HG02763 (cell line): ENCODE results near the gene ZMYM4.
"Not testable (repeated sequence)": the region's sequence is repeated elsewhere in the genome, so short reads cannot be mapped to it uniquely, and the experiment has no call there.

Source experiments
- ATAC-seq: cut with Tn5 transposase; IDR thresholded peaks from one replicate; pipeline ENCODE4 v1.9.1; 2021; ENCODE audit warnings: mild to moderate bottlenecking, moderate library complexity; ENCODE audit not compliant: unreplicated experiment

Gene ZMYM4

DNA sequence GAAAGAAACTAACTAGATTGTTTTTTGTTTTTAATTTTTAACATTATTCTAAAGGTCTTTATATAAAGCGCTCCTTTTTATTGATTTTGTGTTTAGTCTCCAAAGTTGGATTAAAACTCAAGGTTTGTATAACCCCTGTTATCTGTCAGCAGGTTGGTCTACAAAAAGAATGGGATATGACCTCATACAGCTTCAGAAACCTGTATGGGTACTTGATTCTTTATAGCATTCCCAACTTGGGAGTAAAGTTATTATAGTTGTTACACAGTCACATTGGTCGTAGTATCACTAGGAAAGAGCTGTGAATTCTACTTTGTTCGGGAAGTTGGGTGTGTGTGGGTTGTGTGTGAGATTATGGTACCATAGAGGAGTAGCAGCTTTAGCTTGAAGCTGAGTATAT, 52.4 kb downstream of the ZMYM4 start:
- ATAC-seq: no peak

DNA sequence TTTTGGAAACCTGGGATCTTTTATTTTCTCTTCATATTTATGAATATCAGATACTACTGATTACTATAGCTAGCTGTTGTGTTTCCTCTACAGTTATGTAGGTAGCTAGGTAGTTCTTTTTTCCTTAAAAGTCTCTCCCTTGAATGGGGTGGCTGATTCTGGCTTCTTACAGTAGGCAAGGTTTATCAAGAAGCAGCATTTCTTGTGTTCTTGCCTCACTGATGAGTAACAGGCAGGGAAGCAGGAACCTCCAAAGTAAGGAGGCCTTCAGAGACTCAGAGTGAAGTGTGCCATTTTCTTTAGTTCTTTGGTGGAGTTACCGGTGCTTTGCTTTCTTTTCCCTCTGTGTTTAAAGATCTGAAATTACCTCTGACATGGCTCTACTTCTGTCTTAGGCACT, 56.0 kb downstream of the ZMYM4 start:
- no peak for ATAC-seq

DNA sequence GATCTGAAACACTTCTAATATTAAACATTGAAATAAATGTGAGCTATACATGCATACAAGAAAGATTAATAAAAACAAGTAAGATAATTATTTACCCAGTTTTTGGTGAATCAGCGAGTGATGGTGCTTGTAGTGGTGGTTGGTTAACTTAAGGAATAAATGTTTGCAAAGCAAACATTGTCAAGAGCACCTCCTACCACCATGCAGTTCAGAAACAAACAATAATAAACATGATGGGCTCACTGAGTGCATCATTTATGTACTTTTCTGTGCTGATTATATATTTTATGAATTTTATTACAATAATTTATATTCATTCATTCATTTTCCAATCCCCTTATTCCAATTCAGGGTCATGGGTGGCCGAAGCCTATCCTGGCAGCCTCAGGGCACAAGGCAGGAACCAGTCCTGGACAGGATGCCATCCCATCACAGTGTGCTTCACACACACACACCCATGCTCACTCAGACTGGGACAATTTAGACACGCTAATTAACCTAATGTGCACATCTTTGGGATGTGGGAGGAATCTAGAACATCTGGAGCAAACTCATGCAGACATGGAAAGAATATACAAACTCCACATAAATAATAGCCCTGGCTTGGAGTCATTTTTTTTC, 57.8 kb downstream of the ZMYM4 start:
- ATAC-seq: no peak

DNA sequence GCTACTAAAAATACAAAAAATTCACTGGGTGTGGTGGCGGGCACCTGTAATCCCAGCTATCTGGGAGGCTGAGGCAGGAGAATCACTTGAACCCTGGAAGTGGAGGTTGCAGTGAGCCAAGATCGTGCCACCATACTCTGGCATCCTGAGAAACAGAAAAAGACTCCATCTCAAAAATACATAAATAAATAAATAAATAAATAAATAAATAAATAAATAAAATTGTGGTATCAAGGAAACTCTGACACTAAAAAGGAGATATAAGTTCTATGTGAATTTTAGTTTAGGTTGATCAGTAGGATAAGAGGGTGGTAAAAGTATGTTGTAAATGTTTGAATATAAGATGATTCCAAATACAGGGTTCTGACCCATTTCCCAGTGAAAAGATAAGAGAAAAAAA, 63.1 kb downstream of the ZMYM4 start:
- ATAC-seq: not testable (repeated sequence)

DNA sequence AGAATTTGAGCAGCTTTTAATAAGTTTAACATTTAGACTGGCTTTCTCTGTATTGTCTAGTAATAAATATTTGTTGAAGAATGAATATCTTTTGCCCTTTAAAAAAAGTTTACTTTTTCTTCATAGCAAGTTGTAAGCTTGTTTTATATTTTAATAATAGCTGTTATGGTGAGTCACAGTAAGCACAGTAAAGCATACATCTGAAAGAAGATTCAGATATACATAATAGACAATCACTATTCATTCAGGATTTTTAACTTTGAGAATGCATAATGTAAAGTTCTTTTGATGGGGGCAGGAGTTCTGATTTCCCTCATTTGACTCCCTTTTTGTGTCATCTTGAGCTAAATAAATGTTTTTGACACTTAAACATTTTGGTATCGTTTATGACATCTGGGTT, 66.0 kb downstream of the ZMYM4 start:
- ATAC-seq: no peak

DNA sequence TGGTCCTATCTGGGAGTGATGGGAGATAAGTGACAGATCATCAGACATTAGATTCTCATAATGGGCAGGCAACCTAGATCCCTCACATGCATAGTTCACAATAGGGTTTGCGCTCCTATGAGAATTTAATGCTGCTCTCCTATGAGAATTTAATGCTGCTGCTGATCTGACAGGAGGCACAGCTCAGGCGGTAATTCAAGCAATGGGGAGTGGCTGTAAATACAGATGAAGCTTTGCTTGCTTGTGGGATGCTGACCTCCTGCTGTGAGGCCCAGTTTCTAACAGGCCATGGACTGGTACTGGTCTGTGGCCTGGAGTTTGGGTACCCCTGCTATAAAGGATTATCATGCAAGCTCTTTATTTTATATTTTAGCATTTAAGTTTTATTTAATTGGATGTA, 72.0 kb downstream of the ZMYM4 start:
- ATAC-seq: no peak

DNA sequence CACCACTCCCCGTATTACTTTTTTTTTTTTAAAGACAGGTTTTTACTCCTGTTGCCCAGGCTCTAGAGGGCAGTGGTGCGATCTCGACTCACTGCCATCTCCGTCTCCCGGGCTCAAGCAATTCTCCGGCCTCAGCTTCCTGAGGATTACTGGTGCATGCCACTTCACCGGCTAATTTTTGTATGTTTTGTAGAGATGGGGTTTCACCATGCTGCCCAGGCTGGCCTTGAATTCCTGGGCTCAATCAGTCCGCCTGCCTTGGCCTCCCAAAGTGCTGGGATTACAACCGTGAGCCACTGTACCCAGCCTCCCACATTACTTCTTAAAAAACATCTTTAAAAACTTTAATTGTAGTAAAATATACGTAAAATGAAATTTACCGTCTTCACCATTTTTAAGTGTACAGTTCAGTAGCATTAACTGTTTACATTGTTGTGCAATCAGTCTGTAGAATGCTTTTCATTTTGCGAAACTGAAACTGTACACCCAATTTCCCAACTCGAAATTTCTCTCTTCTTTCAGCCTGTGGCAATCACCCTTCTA, 77.0 kb downstream of the ZMYM4 start:
- ATAC-seq: no peak

DNA sequence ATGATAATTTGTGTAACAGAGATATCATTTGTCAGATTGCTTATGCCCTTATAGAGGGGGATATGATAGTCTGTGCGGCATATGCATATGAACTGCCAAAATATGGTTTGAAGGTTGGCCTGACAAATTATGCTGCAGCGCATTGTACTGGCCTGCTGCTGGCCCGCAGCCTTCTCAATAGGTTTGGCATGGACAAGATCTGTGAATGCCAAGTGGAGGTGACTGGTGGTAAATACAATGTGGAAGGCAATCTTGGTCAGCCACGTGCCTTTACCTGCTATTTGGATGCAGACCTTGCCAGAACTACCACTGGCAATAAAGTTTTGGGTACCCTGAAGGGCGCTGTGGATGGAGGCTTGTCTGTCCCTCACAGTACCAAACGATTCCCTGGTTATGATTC, 82.4 kb downstream of the ZMYM4 start:
- no peak for ATAC-seq

DNA sequence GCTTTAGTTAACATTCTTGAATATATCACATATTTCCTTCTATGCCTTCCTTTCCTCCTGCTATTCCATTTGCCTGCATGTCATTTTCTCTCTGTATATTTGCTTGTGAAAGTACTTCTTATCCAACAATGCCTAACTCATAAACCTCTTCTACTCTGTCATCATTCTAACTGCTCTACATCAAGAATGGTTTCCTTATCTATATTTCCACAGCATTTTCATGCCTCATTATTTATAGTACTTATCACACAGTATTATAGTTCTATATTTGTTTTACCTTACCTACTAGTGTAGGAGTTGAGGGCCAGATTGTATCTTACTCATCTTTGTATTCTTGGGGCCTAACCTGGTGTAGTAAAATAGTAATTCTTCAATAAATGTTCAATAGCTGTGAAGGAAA, 91.5 kb downstream of the ZMYM4 start:
- no peak for ATAC-seq

DNA sequence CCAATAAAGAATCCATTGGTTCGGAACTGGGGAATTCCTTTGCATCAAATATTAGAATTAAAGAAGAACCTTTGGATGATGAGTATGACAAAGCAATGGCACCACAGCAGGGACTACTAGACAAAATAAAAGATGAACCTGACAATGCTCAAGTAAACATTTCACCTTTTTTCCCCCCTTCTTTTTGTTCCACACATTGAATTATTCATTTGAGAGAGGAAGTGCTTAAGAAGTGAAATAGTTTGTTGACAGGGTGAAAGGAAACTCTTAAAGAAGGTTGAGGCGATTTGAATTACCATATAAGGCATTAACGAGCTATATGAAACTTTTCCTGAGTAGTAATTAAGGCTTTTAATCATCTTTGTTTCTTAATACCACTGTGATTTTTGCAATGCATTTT, 93.1 kb downstream of the ZMYM4 start:
- ATAC-seq: no peak

DNA sequence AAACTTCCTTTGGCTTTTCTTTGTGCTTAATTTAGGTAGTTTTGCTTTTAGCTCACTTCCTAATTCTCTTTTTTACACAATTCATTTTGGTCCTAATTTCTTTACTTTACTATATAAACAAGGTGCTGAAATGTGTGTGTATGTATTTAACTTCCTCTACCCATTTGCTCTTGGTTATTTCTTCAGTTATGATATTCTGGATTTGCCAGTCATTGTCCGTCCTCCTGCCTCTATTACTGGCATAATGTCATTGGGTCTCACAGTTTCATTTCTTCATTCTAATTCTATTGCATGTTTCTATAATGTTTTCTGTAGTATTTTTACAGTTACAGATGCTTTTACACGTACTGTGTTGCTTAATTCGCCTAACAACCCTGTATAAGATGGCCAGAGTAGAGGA, 96.2 kb downstream of the ZMYM4 start:
- no peak for ATAC-seq

DNA sequence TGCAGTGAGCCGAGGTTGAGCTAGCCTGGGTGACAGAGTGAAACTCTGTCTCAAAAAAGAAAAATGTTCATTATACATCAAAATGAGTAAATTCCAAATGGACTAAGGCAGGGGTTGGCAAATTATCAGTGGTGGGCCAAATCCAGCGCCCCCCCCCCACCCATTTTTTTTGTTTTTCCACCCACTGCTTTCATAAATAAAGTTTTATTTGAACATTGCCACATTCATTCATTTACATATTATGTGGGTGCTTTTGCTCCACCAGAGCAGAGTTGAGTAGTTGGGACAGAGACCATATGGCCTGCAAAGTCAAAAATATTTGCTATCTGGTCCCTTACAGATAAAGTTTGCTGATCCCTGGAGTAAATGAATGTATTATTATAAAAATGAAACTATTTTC, 99.4 kb downstream of the ZMYM4 start:
- ATAC-seq: no peak

DNA sequence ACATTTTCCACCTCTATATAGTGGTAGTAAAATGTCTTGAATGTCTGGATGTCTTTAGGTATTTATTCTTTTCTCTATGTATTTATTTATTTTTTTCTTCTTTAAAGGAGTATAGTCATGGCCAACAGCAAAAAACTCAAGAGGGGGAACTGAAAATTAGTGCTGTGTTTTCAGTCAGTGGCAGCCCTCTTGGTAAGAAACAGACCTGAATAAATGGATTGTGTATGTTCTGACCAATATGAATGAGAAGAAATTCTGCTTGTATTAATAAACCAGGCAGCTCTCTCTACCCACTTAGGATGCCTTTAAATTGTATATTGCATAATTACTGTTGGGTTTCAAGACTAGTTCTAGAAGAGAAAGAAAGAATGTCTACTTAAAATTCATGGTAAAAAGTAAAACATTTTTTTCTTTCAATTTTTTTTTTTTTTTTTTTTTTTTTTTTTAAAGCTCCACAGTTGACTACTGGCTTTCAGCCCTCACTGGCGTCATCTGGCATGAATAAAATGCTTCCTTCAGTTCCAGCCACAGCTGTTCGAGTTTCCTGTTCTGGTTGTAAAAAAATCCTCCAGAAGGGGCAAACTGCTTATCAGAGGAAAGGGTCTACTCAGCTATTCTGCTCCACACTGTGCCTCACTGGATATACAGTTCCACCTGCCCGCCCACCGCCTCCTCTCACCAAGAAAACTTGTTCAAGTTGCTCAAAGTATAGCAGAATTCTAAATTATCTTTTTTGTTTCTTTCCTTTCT, 101.6 kb downstream of the ZMYM4 start:
- ATAC-seq: no peak

DNA sequence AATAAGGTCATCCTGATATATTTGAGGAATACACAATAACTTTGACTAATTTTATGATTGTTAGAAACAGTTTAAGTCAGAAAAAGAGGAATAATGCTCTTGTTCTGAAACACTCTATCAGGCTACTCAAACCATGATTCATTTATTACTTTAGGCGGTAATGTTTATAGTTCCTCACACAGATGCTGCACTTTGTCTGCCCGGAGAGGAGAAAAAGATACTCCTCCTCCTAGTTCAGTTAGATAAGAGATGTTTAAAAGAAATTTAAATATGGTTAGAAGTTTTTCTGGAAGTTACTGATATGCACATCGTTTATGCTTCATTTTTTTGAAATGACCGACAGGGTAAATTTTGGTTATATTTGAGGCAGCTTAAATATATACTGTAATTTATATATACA, 103.0 kb downstream of the ZMYM4 start:
- ATAC-seq: no peak

DNA sequence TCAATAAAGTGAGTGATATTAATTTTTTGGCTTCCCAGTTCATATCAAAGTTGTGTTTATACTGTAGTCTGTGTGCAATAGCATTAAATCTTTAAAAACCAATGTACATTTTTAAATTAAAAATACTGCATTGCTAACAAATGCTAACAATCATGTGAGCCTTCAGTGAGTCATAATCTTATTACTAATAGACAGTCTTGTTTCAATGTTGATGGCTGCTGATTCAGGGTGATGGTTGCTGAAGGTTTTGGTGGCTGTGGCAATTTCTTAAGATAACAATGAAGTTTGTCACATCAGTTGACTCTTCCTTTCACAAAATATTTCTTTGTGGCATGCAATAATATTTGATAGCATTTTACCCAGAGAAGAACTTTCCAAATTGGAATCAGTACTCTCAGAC, 109.0 kb downstream of the ZMYM4 start:
- ATAC-seq: no peak

DNA sequence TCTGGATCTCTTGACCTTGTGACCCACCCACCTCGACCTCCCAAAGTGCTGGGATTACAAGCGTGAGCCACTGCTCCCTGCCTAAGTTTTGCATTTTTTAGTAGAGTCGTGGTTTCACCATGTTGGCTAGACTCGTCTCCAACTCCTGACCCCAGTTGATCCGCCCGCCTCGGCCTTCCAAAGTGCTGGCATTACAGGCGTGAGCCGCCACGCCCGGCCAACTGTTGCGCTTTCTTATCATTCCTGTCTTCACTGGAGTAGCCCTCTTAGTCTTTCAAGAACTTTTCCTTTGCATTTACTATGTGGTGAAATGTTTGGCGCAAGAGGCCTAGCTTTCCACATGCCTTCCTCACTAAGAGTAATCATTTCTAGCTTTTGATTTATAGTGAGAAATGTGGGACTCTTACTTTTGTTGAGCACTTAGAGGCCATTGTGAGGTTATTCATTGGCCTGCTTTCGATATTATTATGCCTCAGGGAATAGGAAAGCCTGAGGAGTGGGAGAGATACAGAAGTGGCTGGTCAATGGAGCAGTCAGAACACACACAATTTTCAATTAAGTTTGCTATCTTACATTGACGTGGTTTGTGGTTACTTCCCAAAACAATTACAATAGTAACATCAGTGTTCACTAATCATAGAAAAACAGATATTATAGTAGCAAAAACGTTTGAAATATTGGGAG, 111.0 kb downstream of the ZMYM4 start:
- no peak for ATAC-seq

DNA sequence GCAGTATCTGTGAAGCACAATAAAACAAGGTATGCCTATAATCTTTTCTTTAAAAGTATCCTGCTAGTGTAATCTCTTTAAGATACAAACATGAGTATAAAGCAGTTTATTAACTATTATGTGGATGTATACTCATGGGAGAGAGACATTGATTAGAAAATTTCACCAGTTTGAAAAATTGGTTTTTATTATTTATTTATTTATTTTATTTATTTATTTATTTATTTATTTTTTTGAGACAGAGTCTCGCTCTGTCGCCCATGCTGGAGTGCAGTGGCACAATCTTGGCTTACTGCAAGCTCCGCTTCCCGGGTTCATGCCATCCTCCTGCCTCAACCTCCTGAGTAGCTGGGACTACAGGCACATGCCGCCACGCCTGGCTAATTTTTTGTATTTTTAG, 111.6 kb downstream of the ZMYM4 start:
- ATAC-seq: not testable (repeated sequence)

DNA sequence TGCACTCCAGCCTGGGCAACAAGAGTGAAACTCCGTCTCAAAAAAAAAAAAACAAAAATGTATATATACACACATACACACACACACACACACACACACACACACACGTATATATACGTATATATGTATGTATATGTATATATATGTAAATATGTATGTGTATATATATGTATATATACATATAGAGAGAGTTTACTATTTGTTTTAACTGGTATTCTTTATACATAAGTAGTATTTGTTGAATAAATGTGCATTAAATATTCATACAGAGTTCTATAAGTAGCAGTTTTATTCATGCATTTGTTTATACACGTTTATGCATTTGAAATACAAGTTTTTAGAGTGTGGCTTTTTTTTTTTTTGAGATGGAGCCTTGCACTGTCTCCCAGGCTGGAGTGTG, 113.6 kb downstream of the ZMYM4 start:
- no peak for ATAC-seq

DNA sequence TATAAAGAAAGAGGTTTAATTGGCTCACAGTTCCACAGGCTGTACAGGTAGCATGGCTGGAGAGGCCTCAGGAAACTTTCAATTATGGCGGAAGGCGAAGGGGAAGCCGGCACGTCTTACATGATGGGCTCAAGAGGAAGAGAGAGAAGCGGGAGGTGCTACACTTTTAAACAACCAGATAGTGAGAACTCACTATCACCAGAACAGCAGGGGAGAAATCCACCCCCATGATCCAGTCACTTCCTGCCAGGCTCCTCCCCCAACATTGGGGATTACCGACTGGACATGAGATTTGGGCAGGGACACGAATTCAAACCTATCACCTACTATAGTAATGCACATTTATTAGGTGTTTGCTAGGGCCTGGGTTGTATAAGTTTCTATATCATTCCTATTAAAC, 117.8 kb downstream of the ZMYM4 start:
- ATAC-seq: no peak

DNA sequence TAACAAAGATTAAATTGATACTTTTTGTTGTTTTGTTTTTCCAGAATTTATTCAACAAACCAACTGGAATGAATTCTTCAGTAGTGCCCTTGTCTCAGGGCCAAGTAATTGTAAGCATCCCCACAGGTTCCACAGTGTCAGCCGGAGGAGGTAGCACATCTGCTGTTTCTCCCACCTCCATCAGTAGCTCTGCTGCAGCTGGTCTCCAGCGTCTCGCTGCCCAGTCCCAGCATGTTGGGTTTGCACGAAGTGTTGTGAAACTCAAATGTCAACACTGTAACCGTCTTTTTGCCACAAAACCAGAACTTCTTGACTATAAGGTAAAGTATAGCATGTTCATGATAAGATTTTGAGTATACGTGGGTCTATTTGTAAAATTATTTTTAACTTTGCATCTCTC, 118.5 kb downstream of the ZMYM4 start:
- no peak for ATAC-seq

DNA sequence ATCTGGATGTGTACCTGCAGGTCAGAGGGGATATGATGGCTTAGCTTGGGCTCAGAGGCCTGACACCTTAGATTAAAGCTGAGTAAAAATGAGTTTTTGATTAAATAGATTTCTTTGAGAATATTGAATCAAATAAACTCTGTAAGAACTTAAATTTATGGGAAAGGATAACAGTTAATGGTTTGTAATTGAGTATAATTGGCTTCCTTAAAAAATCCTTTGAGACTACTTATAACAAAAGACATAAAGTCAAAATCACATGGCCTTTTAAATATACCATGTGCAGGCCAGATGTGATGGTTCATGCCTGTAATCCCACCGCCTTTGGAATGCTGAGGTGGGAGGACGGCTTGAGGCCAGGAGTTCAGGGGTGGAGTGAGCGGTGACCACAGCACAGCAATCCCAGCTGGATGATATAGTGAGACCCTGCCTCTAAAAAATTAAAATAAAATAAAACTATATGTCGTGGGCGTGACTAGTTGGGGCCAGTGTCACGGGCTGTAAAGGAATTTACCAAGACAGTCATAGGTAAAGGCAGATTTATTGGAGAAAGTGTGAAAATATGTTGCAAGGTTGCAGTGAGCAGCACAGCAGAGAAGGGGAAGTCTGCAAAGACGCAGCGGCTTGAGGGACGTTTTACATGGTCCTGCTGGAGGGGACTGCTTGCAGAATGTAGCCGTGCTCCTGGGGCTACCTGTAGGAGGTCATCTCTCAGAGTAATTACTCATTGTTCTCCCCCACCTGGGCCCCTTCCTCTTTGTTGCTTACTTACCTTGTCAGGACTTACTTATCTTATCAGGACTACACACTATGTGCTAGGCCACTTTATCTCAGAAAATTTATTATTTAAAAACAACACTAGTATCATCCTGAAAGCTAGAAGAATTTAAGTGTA, 122.3 kb downstream of the ZMYM4 start:
- no peak for ATAC-seq
